LHCN-M2 (cell line): ENCODE data around the gene CLEC18A. TPM values are rescaled to one million over a fixed set of nuclear protein-coding genes. Genes with fewer than 3 reads are reported as not detected.

Source experiments
- total RNA-seq: library from RNA; depleted of rRNA; stranded (reverse); fragments of >200 nt; gene quantifications from 2 replicates; pipeline ENCODE4 v1.2.3, GENCODE V29; 2014; rRNA removed

CLEC18A gene
- total RNA-seq, 1 experiment from 2014 or later: 0.17 TPM

Other genes with a start within 250 kb of the CLEC18A start
- 415 and 494 TPM in 2 replicates for gene NQO1, start 224.8 kb upstream of the CLEC18A start, total RNA-seq
- 19.8 and 26.9 TPM in 2 replicates for gene NOB1, start 196.4 kb upstream of the CLEC18A start, total RNA-seq
- 18.9 and 20.8 TPM in 2 replicates for gene WWP2, start 189.0 kb upstream of the CLEC18A start, total RNA-seq
- 11.2 and 12.7 TPM in 2 replicates for gene PDPR, start 163.0 kb downstream of the CLEC18A start, total RNA-seq
- gene CLEC18C, start 222.5 kb downstream of the CLEC18A start, total RNA-seq: 0.06 and 0.32 TPM in 2 replicates